KMS-11 (cell line): Measurements from ENCODE around the gene TP63.

Source experiments
- H2AFZ ChIP-seq: fragments of 200-600 bp; sonication (generic); 2 replicates; pipeline ENCODE4 v1.6.1; 2016; ENCODE audit warnings: antibody characterized with exemption, mixed run types, low read depth
- H3K27ac ChIP-seq: fragments of 200-600 bp; sonication (generic); 2 replicates; pipeline ENCODE4 v1.6.1; 2016; ENCODE audit warnings: mild to moderate bottlenecking, mixed run types
- H3K27me3 ChIP-seq: fragments of 200-600 bp; sonication (generic); 2 replicates; pipeline ENCODE4 v1.6.1; 2017; ENCODE audit warnings: mild to moderate bottlenecking, low read depth, mixed run types, moderate library complexity; ENCODE audit not compliant: insufficient read depth
- H3K36me3 ChIP-seq: fragments of 200-600 bp; sonication (generic); 2 replicates; pipeline ENCODE4 v1.6.1; 2017; ENCODE audit warnings: mild to moderate bottlenecking, mixed run types; ENCODE audit not compliant: insufficient read depth
- H3K4me1 ChIP-seq: fragments of 200-600 bp; sonication (generic); 2 replicates; pipeline ENCODE4 v1.6.1; 2016; ENCODE audit warnings: mild to moderate bottlenecking, low read depth, mixed run types; ENCODE audit not compliant: poor library complexity, severe bottlenecking
- H3K4me2 ChIP-seq: fragments of 200-600 bp; sonication (generic); 2 replicates; pipeline ENCODE4 v1.7.0; 2016; ENCODE audit warnings: mild to moderate bottlenecking, mixed run types
- H3K4me3 ChIP-seq: fragments of 200-600 bp; sonication (generic); IDR thresholded peaks from 2 replicates; pipeline ENCODE4 v1.6.1; 2017; ENCODE audit warnings: low read depth, low read length, mixed read lengths; ENCODE audit not compliant: insufficient read depth
- H3K79me2 ChIP-seq: fragments of 200-600 bp; sonication (generic); 2 replicates; pipeline ENCODE4 v1.6.1; 2016; ENCODE audit warnings: low read depth, mixed run types; ENCODE audit not compliant: insufficient read depth
- H3K9ac ChIP-seq: fragments of 200-600 bp; sonication (generic); 2 replicates; pipeline ENCODE4 v1.6.1; 2016; ENCODE audit warnings: mild to moderate bottlenecking, mixed run types
- H4K20me1 ChIP-seq: fragments of 200-600 bp; sonication (generic); 2 replicates; pipeline ENCODE4 v1.6.1; 2016; ENCODE audit warnings: mild to moderate bottlenecking, mixed run types; ENCODE audit not compliant: insufficient read depth
- CTCF ChIP-seq: fragments of 200-600 bp; sonication (generic); conservative IDR thresholded peaks from 2 replicates; pipeline ENCODE4 v1.6.1; 2017; ENCODE audit warnings: low read depth, mild to moderate bottlenecking, antibody characterized with exemption, low read length, moderate library complexity, mixed read lengths

Gene TP63

GRCh38 chr3:189622629-189623028, 8.6 kb upstream of the TP63 start:
- no peak overlapping the region for H3K4me2 ChIP-seq
- H3K27me3 ChIP-seq = no peaks in the 10 kb centered on the region
- no peak overlapping the region for H3K27ac ChIP-seq
- TF ChIP-seq CTCF = no peak
- H3K36me3 ChIP-seq = no peaks in the 10 kb centered on the region
- H3K79me2 ChIP-seq = no peaks in the 10 kb centered on the region
- no peak overlapping the region for H3K9ac ChIP-seq
- H4K20me1 ChIP-seq = no peaks in the 10 kb centered on the region
- H3K4me1 ChIP-seq = no peaks in the 10 kb centered on the region
- no peak overlapping the region for H3K4me3 ChIP-seq
- no peak overlapping the region for H2AFZ ChIP-seq

- Histone ChIP-seq H3K9ac (no peak overlapping the region), H3K27me3 (no peaks in the 10 kb centered on the region), H3K79me2 (no peaks in the 10 kb centered on the region), H2AFZ (no peak overlapping the region), H3K4me2 (no peak overlapping the region), H3K4me1 (no peaks in the 10 kb centered on the region), H3K36me3 (no peaks in the 10 kb centered on the region), H3K27ac (no peak overlapping the region), H4K20me1 (no peaks in the 10 kb centered on the region), H3K4me3 (no peak overlapping the region)
- TF ChIP-seq CTCF = no peak
Observed at GRCh38 chr3:189624130-189624529, 7.1 kb upstream of the TP63 start.

GRCh38 chr3:189625071-189625470, 6.1 kb upstream of the TP63 start:
- Histone ChIP-seq H3K9ac (no peak overlapping the region), H4K20me1 (no peaks in the 10 kb centered on the region), H3K27me3 (no peaks in the 10 kb centered on the region), H3K4me1 (peaks cover 8% of the 10 kb centered on the region), H3K4me3 (no peak overlapping the region), H2AFZ (no peak overlapping the region), H3K79me2 (no peaks in the 10 kb centered on the region), H3K4me2 (no peak overlapping the region), H3K27ac (no peak overlapping the region), H3K36me3 (no peaks in the 10 kb centered on the region)
- no peak for TF ChIP-seq CTCF

DNA sequence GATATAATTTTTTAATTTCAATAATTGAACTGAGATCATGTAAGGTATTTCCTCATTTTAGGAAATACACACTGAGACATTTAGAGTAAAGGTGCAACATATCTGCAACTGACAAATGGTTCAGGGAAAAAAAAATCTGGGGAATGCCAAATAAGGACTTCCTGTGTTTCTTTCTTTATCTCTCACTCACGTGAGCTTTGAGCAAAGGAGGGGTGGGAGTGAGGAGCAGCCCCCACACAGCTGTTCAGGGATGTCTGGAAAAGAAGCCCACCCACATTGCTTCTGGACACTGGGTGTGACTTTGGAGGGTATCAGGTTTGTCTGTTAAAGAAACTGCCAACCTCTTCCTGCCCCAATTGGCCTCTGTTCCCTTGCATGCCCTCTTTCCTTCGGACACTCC, 5.6 kb upstream of the TP63 start:
- Histone ChIP-seq H3K36me3 (no peaks in the 10 kb centered on the region), H3K4me1 (peaks cover 13% of the 10 kb centered on the region), H3K9ac (no peak overlapping the region), H4K20me1 (no peaks in the 10 kb centered on the region), H3K4me2 (no peak overlapping the region), H3K4me3 (no peak overlapping the region), H3K27me3 (no peaks in the 10 kb centered on the region), H3K79me2 (no peaks in the 10 kb centered on the region), H2AFZ (no peak overlapping the region), H3K27ac (no peak overlapping the region)
- TF ChIP-seq CTCF = no peak

DNA sequence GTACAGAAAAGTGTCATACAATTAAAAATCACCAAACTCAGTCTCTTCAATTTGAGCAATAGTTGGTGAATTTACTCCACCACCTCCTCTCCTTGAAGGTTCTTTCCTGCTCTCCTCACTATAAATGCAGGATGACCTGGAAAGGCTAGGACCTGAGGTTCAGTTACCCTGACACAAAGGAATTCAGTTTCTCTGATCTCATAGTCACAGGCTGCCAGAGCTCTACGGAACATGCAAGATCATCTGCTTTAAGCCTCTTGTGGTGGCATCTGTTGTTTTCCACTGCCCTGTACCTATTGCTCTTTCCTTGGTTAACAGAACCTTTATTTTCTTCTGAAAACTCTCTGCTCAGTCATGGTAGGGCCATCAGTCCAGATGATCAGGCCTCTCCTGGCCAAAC, 4.9 kb upstream of the TP63 start:
- no peak overlapping the region for H2AFZ ChIP-seq

More for the DNA sequence above, 4.9 kb upstream of the TP63 start:
- no peak overlapping the region for H3K9ac ChIP-seq
- no peaks in the 10 kb centered on the region for H4K20me1 ChIP-seq
- H3K4me2 ChIP-seq = no peak overlapping the region
- no peaks in the 10 kb centered on the region for H3K27me3 ChIP-seq
- H3K36me3 ChIP-seq = no peaks in the 10 kb centered on the region
- no peak overlapping the region for H3K4me3 ChIP-seq
- peaks cover 19% of the 10 kb centered on the region for H3K4me1 ChIP-seq
- H3K27ac ChIP-seq = no peak overlapping the region
- no peaks in the 10 kb centered on the region for H3K79me2 ChIP-seq
- no peak for TF ChIP-seq CTCF
